ENCODE results near the gene NISCH.

The NISCH gene

DNA sequence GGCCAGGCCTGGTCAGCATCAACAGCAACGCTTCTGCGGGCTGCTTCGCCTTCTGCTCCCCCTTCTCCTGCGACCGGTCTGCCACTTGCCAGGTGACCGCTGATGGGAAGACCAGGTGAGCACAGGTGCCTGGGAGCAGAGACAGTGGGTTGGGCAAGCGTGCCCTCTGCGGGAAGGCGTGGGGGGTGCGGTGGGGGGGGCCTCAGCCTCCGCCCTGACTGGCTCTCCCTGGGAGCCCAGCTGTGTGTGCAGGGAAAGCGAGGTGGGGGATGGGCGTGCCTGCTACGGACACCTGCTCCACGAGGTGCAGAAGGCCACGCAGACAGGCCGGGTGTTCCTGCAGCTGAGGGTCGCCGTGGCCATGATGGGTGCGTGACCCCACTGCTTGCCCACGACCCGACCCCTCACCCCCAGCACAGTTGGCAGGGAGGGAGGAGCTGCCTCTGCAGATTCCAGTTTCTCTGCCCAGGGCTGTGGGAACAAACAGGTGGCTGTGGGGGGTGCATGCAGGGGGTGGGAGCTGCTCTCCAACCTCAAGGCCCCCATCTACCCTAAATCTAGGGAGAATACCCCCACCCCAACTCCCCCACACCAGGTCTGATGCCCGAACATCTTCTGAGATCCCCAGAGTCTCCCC, 48.5 kb downstream of the NISCH start:
- CTCF ChIA-PET = no interaction called here
- POLR2A ChIA-PET (ENCODE audit: low non-redundant PET) = no interaction called here
- no peak overlapping the region for H3K27ac ChIP-seq
- DNase-seq (ENCODE audit: low spot score) = no peak
- TF ChIP-seq CTCF (conservative IDR thresholded peaks at IDR 0.05; ENCODE audit: low read depth) = no peak

DNA sequence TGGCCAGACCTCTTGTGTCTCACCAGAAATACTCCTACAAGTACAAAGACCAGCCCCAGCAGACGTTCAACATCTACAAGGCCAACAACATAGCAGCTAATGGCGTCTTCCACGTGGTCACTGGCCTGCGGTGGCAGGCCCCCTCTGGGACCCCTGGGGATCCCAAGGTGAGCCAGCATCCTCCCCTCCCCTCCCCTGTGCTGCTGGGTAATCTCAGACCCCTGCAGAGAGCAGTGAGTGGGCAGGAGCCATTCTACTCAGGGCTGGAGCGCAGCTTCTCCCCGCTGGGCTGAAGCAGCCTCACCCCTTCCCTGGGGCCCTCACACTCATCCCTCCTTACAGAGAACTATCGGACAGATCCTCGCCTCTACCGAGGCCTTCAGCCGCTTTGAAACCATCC, 49.6 kb downstream of the NISCH start:
- ChIA-PET CTCF (no interaction called here), POLR2A (ENCODE audit: low non-redundant PET) (no interaction called here)
- no peak overlapping the region for H3K27ac ChIP-seq
- DNase-seq (ENCODE audit: low spot score) = no peak
- TF ChIP-seq CTCF (conservative IDR thresholded peaks at IDR 0.05; ENCODE audit: low read depth) = no peak

GRCh38 chr3:52506266-52506966, 51.0 kb downstream of the NISCH start:
- no peak for TF ChIP-seq CTCF (conservative IDR thresholded peaks at IDR 0.05; ENCODE audit: low read depth)
- POLR2A ChIA-PET (ENCODE audit: low non-redundant PET) = no interaction called here

DNA sequence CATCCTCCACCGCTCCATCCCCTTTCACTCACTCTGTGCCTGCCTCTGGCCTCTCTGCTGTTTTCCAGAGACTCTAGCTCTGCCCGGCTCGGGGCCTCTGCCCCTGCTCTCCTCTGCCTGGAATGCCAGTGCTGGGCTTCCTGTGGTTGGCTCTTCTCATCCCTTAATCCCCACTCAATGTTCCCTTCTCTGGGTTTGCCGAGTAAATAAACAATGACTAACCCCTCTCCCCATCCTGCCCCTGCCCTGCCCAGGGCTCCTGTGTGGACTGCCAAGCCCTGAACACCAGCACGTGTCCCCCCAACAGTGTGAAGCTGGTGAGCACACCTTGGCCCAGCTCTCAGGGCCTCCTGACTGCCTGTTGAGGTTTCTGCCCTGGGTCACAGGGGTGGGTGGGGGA, 52.0 kb downstream of the NISCH start:
- no peak for TF ChIP-seq CTCF (conservative IDR thresholded peaks at IDR 0.05; ENCODE audit: low read depth)
- ChIA-PET CTCF (no interaction called here), POLR2A (ENCODE audit: low non-redundant PET) (no interaction called here)
- peak overlapping the region; percentile 51 for H3K27ac ChIP-seq
- peak; percentile 69 for DNase-seq (ENCODE audit: low spot score)

More at GRCh38 chr3:52506266-52506966, 51.0 kb downstream of the NISCH start:
- CTCF ChIA-PET = no interaction called here
- no peak for DNase-seq (ENCODE audit: low spot score)
- H3K27ac ChIP-seq = peak overlapping the region; percentile 51

DNA sequence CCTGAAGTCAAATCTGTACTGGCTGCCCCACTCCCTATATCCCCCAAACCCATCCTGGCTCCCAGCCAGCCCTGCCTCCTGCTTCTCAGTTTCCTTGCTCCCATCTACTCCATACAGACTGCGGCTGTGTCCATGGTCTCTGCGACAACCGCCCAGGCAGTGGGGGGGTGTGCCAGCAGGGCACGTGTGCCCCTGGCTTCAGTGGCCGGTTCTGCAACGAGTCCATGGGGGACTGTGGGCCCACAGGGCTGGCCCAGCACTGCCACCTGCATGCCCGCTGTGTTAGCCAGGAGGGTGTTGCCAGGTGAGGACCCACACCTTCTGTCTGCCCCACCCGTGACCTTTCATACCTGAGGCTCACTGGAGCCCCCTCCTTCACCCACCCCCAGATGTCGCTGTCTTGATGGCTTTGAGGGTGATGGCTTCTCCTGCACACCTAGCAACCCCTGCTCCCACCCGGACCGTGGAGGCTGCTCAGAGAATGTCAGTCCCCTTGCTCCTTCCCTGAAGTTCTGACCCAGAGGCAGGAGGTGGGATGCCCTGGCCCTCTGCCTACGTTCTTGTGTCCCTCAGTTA, 54.4 kb downstream of the NISCH start:
- TF ChIP-seq CTCF (conservative IDR thresholded peaks at IDR 0.05; ENCODE audit: low read depth) = no peak
- DNase-seq (ENCODE audit: low spot score) = no peak
- CTCF ChIA-PET = no interaction called here
- POLR2A ChIA-PET (ENCODE audit: low non-redundant PET) = no interaction called here
- H3K27ac ChIP-seq = no peak overlapping the region

DNA sequence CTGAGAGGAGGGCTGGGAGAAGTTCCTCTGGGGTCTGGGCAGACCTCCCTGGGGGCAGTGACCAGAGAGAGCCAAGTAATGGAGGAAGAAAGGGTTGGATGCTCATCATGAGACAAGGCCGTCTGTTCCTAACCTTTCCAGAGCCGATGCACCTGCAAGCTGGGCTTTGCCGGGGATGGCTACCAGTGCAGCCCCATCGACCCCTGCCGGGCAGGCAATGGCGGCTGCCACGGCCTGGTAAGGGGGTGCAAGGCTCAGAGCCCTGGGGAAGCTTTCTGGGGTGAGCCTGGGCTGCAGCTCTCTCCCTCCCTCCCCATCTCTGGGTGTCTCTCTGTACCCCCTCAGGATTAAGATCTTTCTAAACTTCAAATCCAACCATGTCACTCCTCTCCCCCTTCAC, 56.1 kb downstream of the NISCH start:
- POLR2A ChIA-PET (ENCODE audit: low non-redundant PET) = no interaction called here
- DNase-seq (ENCODE audit: low spot score) = no peak
- H3K27ac ChIP-seq = no peak overlapping the region
- no peak for TF ChIP-seq CTCF (conservative IDR thresholded peaks at IDR 0.05; ENCODE audit: low read depth)
- CTCF ChIA-PET = no interaction called here

Measured in RWPE1 (cell line).